H1 (cell line): Measurements from ENCODE around the gene FRMD4A. TPM values are rescaled to one million over a fixed set of nuclear protein-coding genes. Genes with fewer than 3 reads are reported as not detected.

Source experiments
- CTCF ChIA-PET: fragments of 300-600 bp; sonication (Branson Sonifier 250); formaldehyde crosslinking; loops from one replicate; lab custom pipeline; 2021; ENCODE audit not compliant: partially characterized antibody; lab: Charles Lee
- POLR2A ChIA-PET: fragments of 300-600 bp; sonication (Branson Sonifier 250); formaldehyde crosslinking; loops from one replicate; lab custom pipeline; 2021; ENCODE audit warnings: inconsistent platforms; ENCODE audit not compliant: partially characterized antibody; lab: Charles Lee
- DNase-seq, 2 experiments: peaks; one replicate each; pipeline versions ENCODE4 v3.0.0 to v3.0.0-alpha.2; 2010 to 2022; ENCODE audit warnings: low spot score in 2 of 2, low read depth in 1 of 2, mixed read lengths in 1 of 2
- FAIRE-seq: peaks from 2 replicates; lab custom pipeline; 2011; peaks lifted over from hg19 to GRCh38; lab: Jason Lieb, UNC
- H2AFZ ChIP-seq: 2 replicates; pipeline ENCODE4 v1.8.1; 2012; ENCODE audit warnings: low read length, inconsistent platforms
- H2AK5ac ChIP-seq: 2 replicates; pipeline ENCODE4 v1.6.1; 2013; ENCODE audit warnings: low read depth, low read length
- H2BK120ac ChIP-seq: replicated peaks from 2 replicates; pipeline ENCODE3; 2013; ENCODE audit warnings: low read depth, low read length, inconsistent platforms
- H2BK12ac ChIP-seq: 2 replicates; pipeline ENCODE4 v1.6.1; 2013; ENCODE audit warnings: low read depth, low read length
- H2BK15ac ChIP-seq: 2 replicates; pipeline ENCODE4 v1.6.1; 2013; ENCODE audit warnings: low read length
- H2BK20ac ChIP-seq: 2 replicates; pipeline ENCODE4 v1.6.1; 2013; ENCODE audit warnings: low read length
- H2BK5ac ChIP-seq: 2 replicates; pipeline ENCODE4 v1.6.1; 2013; ENCODE audit warnings: low read depth, low read length
- H3K14ac ChIP-seq: 2 replicates; pipeline ENCODE4 v1.6.1; 2013; ENCODE audit warnings: inconsistent platforms; ENCODE audit not compliant: insufficient read length
- H3K18ac ChIP-seq: 2 replicates; pipeline ENCODE4 v1.6.1; 2013; ENCODE audit warnings: low read length; ENCODE audit errors: extremely low read depth
- H3K23ac ChIP-seq: 2 replicates; pipeline ENCODE4 v1.6.1; 2013; ENCODE audit warnings: inconsistent platforms; ENCODE audit not compliant: insufficient read length
- H3K23me2 ChIP-seq: 2 replicates; pipeline ENCODE4 v1.6.1; 2013; ENCODE audit warnings: low read depth, low read length
- H3K27ac ChIP-seq: 2 replicates; pipeline ENCODE4 v1.6.1; 2011; ENCODE audit warnings: low read depth, low read length, inconsistent platforms
- H3K27me3 ChIP-seq, 4 experiments: replicated peaks in 1 of 4; 1 replicate in 1 of 4; 2 replicates in 3 of 4; pipeline versions ENCODE4 v1.6.1 to v1.8.1; 2011 to 2013; ENCODE audit warnings: low read length in 3 of 4, mild to moderate bottlenecking in 3 of 4, inconsistent platforms in 2 of 4, mixed read lengths in 2 of 4, moderate library complexity in 1 of 4; ENCODE audit not compliant: control insufficient read depth in 3 of 4, insufficient read depth in 3 of 4; ENCODE audit errors: extremely low read depth in 1 of 4
- H3K36me3 ChIP-seq, 4 experiments: 2 replicates each; pipeline versions ENCODE4 v1.6.1 to v1.8.1; 2011 to 2013; ENCODE audit warnings: mild to moderate bottlenecking in 4 of 4, low read length in 3 of 4, moderate library complexity in 2 of 4, control low read depth in 1 of 4, inconsistent platforms in 1 of 4; ENCODE audit not compliant: insufficient read depth in 4 of 4, control insufficient read depth in 2 of 4
- H3K4ac ChIP-seq: replicated peaks from 2 replicates; pipeline ENCODE3; 2013; ENCODE audit warnings: low read length, low read depth, mixed read lengths, inconsistent platforms; ENCODE audit not compliant: insufficient read length
- H3K4me1 ChIP-seq, 4 experiments: replicated peaks in 1 of 4; 1 replicate in 1 of 4; 2 replicates in 3 of 4; pipeline versions ENCODE4 v1.6.1 to v1.8.1; 2011 to 2013; ENCODE audit warnings: low read length in 3 of 4, inconsistent platforms in 2 of 4, mixed read lengths in 1 of 4; ENCODE audit not compliant: insufficient read depth in 4 of 4, control insufficient read depth in 3 of 4
- H3K4me2 ChIP-seq, 2 experiments: 2 replicates each; pipeline versions ENCODE4 v1.6.1 to v1.8.1; 2011 to 2013; ENCODE audit warnings: low read depth in 2 of 2, low read length in 2 of 2, control low read depth in 1 of 2, inconsistent platforms in 1 of 2, mild to moderate bottlenecking in 1 of 2; ENCODE audit not compliant: insufficient read depth in 1 of 2
- H3K4me3 ChIP-seq, 4 experiments: fragments of 200-600, 300-600 bp in 1 of 4; sonication (generic), shearing (Covaris generic), sonication (Bioruptor Twin) in 1 of 4; 2 replicates each; pipeline versions ENCODE4 v1.5.1 to v1.8.1; 2011 to 2016; ENCODE audit warnings: low read length in 4 of 4, low read depth in 3 of 4, control low read depth in 2 of 4, inconsistent platforms in 2 of 4, mild to moderate bottlenecking in 2 of 4, mixed read lengths in 1 of 4, moderate library complexity in 1 of 4; ENCODE audit not compliant: insufficient read depth in 2 of 4; ENCODE audit errors: extremely low read depth in 1 of 4
- H3K56ac ChIP-seq: replicated peaks from 2 replicates; pipeline ENCODE3; 2013; ENCODE audit warnings: low read depth, mild to moderate bottlenecking, mixed read lengths, low read length, inconsistent platforms; ENCODE audit not compliant: insufficient read length
- H3K79me1 ChIP-seq: 2 replicates; pipeline ENCODE4 v1.6.1; 2013; ENCODE audit warnings: low read depth, low read length, control low read depth
- H3K79me2 ChIP-seq, 2 experiments: 2 replicates each; pipeline versions ENCODE4 v1.6.1 to v1.8.1; 2012 to 2013; ENCODE audit warnings: low read length in 2 of 2, mild to moderate bottlenecking in 2 of 2, inconsistent platforms in 1 of 2; ENCODE audit not compliant: insufficient read depth in 2 of 2, control insufficient read depth in 1 of 2
- H3K9ac ChIP-seq, 4 experiments: replicated peaks in 1 of 4; 1 replicate in 1 of 4; 2 replicates in 3 of 4; pipeline versions ENCODE4 v1.6.1 to v1.8.1; 2011 to 2013; ENCODE audit warnings: low read depth in 3 of 4, low read length in 3 of 4, control low read depth in 2 of 4, mild to moderate bottlenecking in 2 of 4, moderate library complexity in 2 of 4, inconsistent platforms in 1 of 4; ENCODE audit errors: extremely low read depth in 1 of 4
- H3K9me3 ChIP-seq, 2 experiments: 2 replicates each; pipeline versions ENCODE4 v1.6.1 to v1.8.1; 2012 to 2013; ENCODE audit warnings: mild to moderate bottlenecking in 2 of 2, moderate library complexity in 2 of 2, control low read depth in 1 of 2, inconsistent platforms in 1 of 2, low read depth in 1 of 2, low read length in 1 of 2, mixed read lengths in 1 of 2; ENCODE audit not compliant: insufficient read depth in 2 of 2
- H4K20me1 ChIP-seq, 2 experiments: replicated peaks in 1 of 2; 2 replicates each; pipeline versions ENCODE3 to v1.8.1; 2011 to 2013; ENCODE audit warnings: inconsistent platforms in 2 of 2, low read length in 2 of 2, mild to moderate bottlenecking in 1 of 2; ENCODE audit not compliant: insufficient read depth in 2 of 2, control insufficient read depth in 1 of 2
- H4K5ac ChIP-seq: 2 replicates; pipeline ENCODE4 v1.6.1; 2013; ENCODE audit warnings: low read length, low read depth, mixed read lengths, inconsistent platforms; ENCODE audit not compliant: insufficient read length
- H4K8ac ChIP-seq: 2 replicates; pipeline ENCODE4 v1.8.0; 2013; ENCODE audit warnings: mild to moderate bottlenecking, moderate library complexity, low read length, inconsistent platforms; ENCODE audit not compliant: insufficient read depth; ENCODE audit errors: extremely low read depth
- H4K91ac ChIP-seq: replicated peaks from 2 replicates; pipeline ENCODE3; 2013; ENCODE audit warnings: low read length, mixed read lengths, inconsistent platforms; ENCODE audit not compliant: insufficient read length
- CTCF ChIP-seq, 3 experiments: IDR thresholded peaks; 1 replicate in 2 of 3; 2 replicates in 1 of 3; pipeline versions ENCODE4 v1.5.1 to v1.6.1; 2011; ENCODE audit warnings: low read length in 3 of 3, mild to moderate bottlenecking in 3 of 3, inconsistent platforms in 2 of 3, low read depth in 1 of 3, moderate library complexity in 1 of 3; ENCODE audit not compliant: insufficient read depth in 1 of 3; ENCODE audit errors: control extremely low read depth in 1 of 3
- HDAC2 ChIP-seq, 2 experiments: fragments of 300-600 bp in 1 of 2; sonication (generic) in 1 of 2; IDR thresholded peaks; 2 replicates each; pipeline ENCODE4 v1.6.1; 2011 to 2012; ENCODE audit warnings: low read depth in 2 of 2, low read length in 2 of 2, mild to moderate bottlenecking in 2 of 2, moderate library complexity in 2 of 2, borderline replicate concordance in 1 of 2, inconsistent platforms in 1 of 2
- POLR2AphosphoS5 ChIP-seq: IDR thresholded peaks from 2 replicates; pipeline ENCODE4 v1.6.1; 2011; ENCODE audit warnings: low read depth, low read length
- RAD21 ChIP-seq, 2 experiments: IDR thresholded peaks in 1 of 2; conservative IDR thresholded peaks in 1 of 2; 2 replicates each; pipeline ENCODE4 v1.6.1; 2011; ENCODE audit warnings: low read depth in 2 of 2, low read length in 2 of 2, improper control_type of control experiment in 1 of 2, inconsistent platforms in 1 of 2, mild to moderate bottlenecking in 1 of 2, moderate library complexity in 1 of 2
- WGBS, 2 experiments: shearing (Covaris generic) in 1 of 2; methylation state at CpG; one replicate each; pipeline versions ENCODE4 v1.1.6 to v1.1.7; 2013 to 2015; ENCODE audit warnings: low lambda C conversion rate in 2 of 2, mixed read lengths in 2 of 2, inconsistent platforms in 1 of 2, low coverage in 1 of 2, missing lambda C conversion rate in 1 of 2; ENCODE audit not compliant: insufficient replicate concordance in 2 of 2, insufficient coverage in 1 of 2, insufficient read length in 1 of 2; ENCODE audit errors: extremely low coverage in 1 of 2, missing lambda C conversion rate in 1 of 2; 5-methylcytosine and 5-hydroxymethylcytosine counted together
- polyA plus RNA-seq, 7 experiments: library from polyadenylated mRNA; depleted of rRNA in 3 of 7; stranded (reverse) in 5 of 7; unstranded in 2 of 7; fragments of >200 nt in 5 of 7; fragments of 200-250 nt in 2 of 7; gene quantifications; 1 replicate in 5 of 7; 2 replicates in 1 of 7; 4 replicates in 1 of 7; pipeline versions ENCODE4 v1.2.1 to v1.2.3, GENCODE V29; 2011 to 2013; ENCODE audit warnings: missing spikeins in 2 of 7, mixed read lengths in 2 of 7
- total RNA-seq: library from RNA; stranded (reverse); fragmentation: NEBNext Ultra II Directional; extraction: Animal tissue kit (Norgen Biotek cat#: 25700); gene quantifications from 2 replicates; pipeline ENCODE4 v1.2.1, GENCODE V29; 2021

Gene FRMD4A
- total and polyA plus RNA-seq, 2 of the 8 experiments (the other 6 are each of a cell fraction or from before 2014, with no cell fraction given), result 38.6 to 39.6 TPM

- no peak overlapping the region for H3K4ac ChIP-seq
- peaks cover 0 to 8% (median 2%) of the 10 kb centered on the region in 4 experiments; a peak in 5 of 7 replicates for H3K4me1 ChIP-seq
- DNase-seq, result peak in 1 of 2 experiments; percentile 51
- H2BK120ac ChIP-seq, result no peak overlapping the region
- H3K9ac ChIP-seq, result no peak overlapping the region
- H2BK5ac ChIP-seq, result 0 out of 2 replicates have a peak overlapping the region, but pooled peaks have one; percentile 26
- H3K56ac ChIP-seq, result no peak overlapping the region
- H2AFZ ChIP-seq, result no peak overlapping the region
- no peaks in the 10 kb centered on the region for H4K20me1 ChIP-seq
- H3K79me1 ChIP-seq, result no peaks in the 10 kb centered on the region
- H2BK15ac ChIP-seq, result no peak overlapping the region
- no peak overlapping the region for H3K27ac ChIP-seq
- H3K9me3 ChIP-seq, result no peaks in the 10 kb centered on the region
- H2BK20ac ChIP-seq, result no peak overlapping the region
- no peak overlapping the region for H4K91ac ChIP-seq
- TF ChIP-seq POLR2AphosphoS5 (no peak), CTCF (IDR thresholded peaks at IDR 0.05; ENCODE audit: control extremely low read depth in 1 of 3, insufficient read depth in 1 of 3, low read depth in 1 of 3, low read length in 3 of 3) (peak; percentile 31 to 49 (median 43)), HDAC2 (IDR thresholded peaks at IDR 0.05; ENCODE audit: borderline replicate concordance in 1 of 2, low read depth in 2 of 2, low read length in 2 of 2) (no peak), RAD21 (IDR thresholded peaks at IDR 0.05 in 1 of 2, conservative IDR thresholded peaks at IDR 0.05 in 1 of 2; ENCODE audit: low read depth in 2 of 2, low read length in 2 of 2) (peak; percentile 26 to 52; a peak in 3 of 4 replicates)
- TF ChIP-seq, all 59 proteins: peak for 2
- Histone ChIP-seq H3K36me3 (peaks cover 0 to 13% (median 2%) of the 10 kb centered on the region in 4 experiments; a peak in 3 of 8 replicates), H2BK12ac (no peak overlapping the region), H3K27me3 (no peaks in the 10 kb centered on the region), H4K8ac (no peak overlapping the region), H3K79me2 (no peaks in the 10 kb centered on the region), H3K14ac (no peak overlapping the region), H3K23ac (no peak overlapping the region), H3K18ac (no peak overlapping the region), H3K4me2 (no peak overlapping the region; a peak in 1 of 4 replicates), H3K4me3 (no peak overlapping the region), H2AK5ac (no peak overlapping the region), H3K23me2 (no peaks in the 10 kb centered on the region), H4K5ac (no peak overlapping the region)
- 90% methylated on average over 8 of the region's 8 CpGs; no CpG with 5 or more reads in 1 of the 2 experiments for WGBS, 2 experiments
- CTCF ChIA-PET, result interaction anchor here (0.7 to 5.5 kb wide), 16 partner anchors 7 to 586 kb away, joined by 3 to 29 read pairs (median 4); no protein-coding TSS in a partner anchor
- peak; percentile 19 for FAIRE-seq
- POLR2A ChIA-PET, result interaction anchor here (0.9 to 1.9 kb wide), 3 partner anchors 13 to 571 kb away, joined by 3 to 8 read pairs (median 3); no protein-coding TSS in a partner anchor
These were observed 716.0 kb downstream of the FRMD4A start for GRCh38 chr10:13614530-13615332.
